ENCODE measurements around the gene DHX58. TPM values are rescaled to one million over a fixed set of nuclear protein-coding genes. Genes with fewer than 3 reads are reported as not detected.
"Not testable (repeated sequence)": the region's sequence is repeated elsewhere in the genome, so short reads cannot be mapped to it uniquely, and the experiment has no call there.

Gene DHX58
- 3.5 TPM in 2 replicates for total RNA-seq

DNA sequence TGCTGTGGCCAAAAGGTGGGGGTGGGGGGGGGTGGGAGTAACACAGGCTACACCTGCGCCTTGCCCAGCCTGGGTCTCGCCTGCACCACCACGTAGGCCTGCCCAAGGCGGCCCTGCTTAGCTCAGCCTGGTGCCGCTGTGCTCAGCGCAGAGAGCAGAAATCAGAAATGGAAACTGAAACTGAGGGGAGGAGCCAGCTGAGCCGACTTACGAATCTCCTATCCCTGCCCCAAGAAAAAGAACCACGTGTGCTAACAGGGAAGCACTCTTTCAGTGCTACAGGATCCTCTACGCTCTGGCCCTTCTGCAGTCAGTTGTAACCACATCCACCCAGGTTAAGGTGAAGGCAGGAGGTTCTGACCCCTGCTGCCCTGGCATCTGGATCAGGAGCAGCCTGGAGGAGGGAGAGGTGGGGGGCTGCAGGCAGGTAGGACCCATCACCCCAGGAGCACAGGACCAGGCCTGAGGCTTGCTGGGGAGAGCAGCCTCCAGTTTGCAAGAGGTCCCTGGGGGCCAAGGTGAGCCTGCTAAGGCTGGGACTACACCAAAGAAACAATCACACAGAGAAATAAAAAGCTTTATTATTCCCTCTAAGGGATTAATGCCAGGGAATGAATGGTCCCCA, at the start of gene DHX58:
DHX58 (minus strand) TSS at position 163 of the 625 bp plus-strand sequence. CDS start 822 bp downstream, outside the sequence.
- DNase-seq (ENCODE audit: low read depth in 2 of 2): peak in 1 of 2 donors; percentile 84

DNA sequence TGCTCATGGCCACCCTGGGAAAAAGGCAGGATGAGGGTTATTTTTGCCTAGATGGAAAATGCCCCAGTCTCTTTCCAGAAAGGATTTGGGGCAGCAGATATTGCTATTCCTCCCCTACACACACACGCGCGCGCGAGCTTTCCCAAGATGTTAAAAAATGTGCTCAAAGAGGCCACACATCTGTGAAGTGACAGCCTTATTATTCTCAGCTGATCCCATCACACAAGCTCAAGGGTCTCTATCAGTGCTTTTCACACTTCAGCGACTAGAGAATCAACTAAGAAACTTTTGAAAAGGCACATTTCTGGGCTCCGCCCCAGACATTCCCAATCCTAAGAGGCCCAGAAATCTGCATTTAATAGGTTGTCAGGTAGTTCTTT, 48.0 kb upstream of the DHX58 start:
- DNase-seq (ENCODE audit: low read depth in 2 of 2): no peak

DNA sequence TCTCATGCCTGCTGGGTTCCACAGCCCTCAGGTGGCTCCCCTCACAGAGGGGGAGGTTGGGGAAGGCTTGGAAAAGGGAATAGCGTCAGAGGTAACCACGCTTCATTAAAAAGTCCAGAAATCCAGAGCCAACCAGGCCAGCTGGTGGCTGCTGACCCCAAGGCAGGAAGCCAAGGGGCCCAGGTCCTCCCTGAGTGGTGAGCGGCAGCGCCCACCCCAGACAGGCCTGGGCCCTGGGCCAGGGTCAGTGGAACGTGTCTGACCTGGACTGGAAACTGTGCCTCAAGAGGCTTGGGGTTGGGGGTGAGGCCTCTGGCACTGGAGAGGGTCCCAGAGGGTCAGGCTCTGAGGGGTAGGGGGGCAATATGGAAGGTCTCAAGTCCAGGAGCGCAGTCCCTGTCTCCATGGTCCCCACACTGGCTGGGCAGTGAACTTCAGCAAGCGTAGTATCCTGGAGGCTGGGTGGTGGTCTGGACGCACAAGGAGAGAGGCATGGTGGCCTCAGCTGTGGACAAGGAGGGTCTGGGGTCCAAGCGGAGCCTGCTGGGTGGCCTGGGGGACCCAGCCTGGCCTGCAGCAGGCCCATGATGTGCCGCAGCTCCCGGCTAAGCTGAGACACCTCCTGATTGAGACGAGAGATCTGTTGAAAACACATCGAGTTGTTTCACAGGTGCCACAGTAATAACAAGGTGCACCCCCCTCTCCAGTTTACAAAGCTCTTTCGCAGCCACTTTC, 47.4 kb upstream of the DHX58 start:
- no peak for DNase-seq (ENCODE audit: low read depth in 2 of 2)

DNA sequence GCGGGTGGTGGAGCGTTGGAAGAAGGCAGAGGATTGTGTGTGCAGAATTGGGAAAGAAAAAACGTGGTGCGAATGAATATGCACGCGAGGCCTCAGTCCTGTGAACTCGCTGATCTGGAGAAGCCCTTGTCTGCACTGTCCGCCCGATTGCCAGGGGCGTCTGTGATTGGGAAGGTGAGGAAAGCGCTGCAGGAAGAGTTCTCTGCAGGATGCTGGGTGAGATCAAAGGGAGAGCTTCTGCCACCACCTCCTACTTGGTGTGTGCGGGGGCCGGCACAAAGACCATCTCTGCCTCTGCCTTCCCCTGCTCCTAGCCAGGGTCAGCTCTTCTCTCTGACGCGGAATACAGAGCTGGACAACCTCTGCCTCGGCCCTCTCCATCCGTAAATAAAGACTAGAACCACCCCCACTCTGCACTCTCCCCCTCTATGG, 43.1 kb upstream of the DHX58 start:
- no peak for DNase-seq (ENCODE audit: low read depth in 2 of 2)

DNA sequence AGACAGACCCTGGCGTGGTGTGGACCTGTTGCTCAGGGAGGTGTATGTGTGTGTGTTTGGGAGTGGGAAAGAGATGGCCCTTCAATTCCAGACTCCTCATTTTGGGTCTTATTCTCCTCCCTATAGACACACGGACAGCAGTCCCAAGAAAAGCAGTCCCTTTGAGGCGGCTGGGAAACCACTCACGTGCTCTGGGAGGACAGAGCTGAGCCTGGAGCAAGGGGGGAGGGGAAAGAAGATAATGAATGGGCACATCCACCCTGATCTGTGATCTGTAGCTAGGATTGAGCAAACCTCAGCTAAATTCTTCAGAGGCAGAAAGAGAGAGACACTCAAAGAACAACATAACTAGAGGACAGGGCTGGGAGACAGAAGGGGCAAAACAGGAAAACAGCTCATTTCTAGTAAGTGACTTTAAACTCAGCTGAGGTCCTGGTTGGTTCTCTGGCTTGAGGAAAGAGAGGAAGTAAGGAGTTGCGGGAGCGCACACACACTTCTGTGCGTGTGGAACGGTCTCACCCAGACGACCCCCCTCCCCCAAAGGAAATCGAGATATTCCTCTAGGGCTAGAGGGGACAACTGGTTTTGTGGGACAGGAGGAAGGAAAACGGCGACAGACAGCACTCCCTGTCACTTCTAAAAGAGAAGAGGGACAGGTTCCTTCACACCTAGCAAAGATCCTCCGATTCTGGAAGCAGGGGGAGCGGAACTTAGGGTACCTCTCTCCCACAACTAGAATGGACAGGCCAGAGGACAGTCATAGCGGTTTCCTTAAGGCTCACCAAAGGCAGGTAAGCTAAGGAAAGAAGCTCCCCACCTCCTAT, 41.6 kb upstream of the DHX58 start:
- peak in 1 of 2 donors; percentile 76 for DNase-seq (ENCODE audit: low read depth in 2 of 2)

DNA sequence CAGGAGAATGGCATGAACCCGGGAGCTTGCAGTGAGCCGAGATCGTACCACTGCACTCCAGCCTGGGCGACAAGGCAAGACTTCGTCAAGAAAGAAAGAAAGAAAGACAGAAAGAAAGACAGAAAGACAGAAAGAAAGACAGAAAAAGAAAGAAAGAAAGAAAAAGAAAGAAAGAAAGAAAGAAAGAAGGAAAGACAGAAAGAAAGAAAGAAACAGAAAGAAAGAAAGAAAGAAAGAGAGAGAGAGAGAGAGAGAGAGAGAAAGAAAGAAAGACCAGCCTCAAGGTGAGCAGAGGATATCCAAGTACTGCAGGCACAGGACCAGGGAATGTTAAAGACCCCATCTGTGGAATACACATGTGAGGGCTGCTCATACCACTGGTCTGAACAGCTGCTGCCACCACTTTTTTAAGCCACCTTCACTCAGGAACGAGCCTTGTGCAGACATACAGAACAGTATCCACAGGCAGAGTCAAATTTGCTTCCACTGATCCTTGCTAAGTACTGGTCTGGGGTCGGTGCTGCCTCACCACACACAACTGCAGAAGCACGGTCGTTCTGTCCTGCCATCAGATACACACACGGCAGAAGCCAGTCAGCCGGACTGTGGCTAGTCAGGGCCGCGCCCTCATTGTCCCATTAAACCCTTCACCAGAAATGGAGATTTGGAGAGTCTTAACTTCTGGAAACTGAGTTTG, 34.5 kb upstream of the DHX58 start:
- no peak for DNase-seq (ENCODE audit: low read depth in 2 of 2)

DNA sequence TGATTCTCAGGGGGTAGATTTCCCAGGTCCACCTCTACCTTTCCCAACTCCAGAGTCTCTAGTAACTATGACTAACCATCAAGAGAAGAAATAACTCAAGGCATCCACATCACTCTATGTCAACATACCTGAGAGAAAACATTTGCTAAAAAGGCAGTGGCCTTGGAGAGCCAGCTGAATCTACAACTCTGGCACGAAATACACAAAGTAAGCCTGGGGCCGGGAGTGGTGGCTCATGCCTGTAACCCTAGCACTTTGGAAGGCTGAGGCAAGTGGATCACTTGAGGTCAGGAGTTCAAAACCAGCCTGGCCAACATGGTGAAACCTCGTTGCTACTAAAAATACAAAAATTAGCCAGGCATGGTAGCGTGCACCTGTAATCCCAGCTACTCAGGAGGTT, 30.6 kb upstream of the DHX58 start:
- not testable (repeated sequence) for DNase-seq (ENCODE audit: low read depth in 2 of 2)

DNA sequence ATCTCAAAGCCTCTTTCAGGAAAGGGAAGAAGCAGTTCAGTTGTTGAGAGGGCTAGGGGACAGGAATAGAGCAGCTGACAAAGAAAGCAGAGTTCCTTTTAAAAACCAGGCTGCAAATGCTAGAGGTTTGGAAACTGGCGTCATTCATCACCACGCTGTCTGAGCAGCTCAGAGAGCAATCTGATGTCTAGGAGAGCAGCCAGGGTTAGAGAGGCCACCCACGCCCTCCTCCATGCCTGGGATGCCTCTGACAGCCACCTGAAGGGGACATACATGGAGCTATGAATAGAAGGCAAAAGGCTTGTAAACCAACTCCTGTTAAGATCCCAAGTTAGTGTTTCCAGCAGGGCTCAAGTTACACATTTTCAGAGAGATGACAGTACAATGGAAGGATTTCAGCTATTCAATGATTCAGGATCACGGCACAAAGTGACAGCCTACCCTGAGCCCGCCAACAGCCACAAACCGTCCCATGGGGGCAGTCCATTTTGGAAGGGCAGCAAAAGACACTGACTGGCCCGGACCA, 29.9 kb upstream of the DHX58 start:
- no peak for DNase-seq (ENCODE audit: low read depth in 2 of 2)

DNA sequence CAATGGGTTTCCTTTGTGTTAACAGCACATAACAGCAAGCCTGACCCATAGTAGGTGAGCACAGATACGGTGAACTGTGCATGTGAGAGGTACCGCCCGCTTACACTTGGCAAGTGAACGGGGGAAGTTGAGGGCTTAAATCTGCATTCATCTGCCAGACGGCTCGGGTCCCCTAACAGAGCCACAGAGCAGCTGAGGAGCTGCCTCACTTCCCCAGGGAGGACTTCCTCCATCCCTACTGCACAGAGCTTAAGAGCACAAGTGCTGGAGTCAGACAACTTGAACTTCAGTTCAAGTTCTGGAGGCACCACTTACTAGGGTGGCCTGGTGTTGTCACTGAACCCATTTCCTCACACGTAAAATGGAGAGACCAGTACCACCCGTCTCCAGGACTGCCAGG, 28.9 kb upstream of the DHX58 start:
- DNase-seq (ENCODE audit: low read depth in 2 of 2): no peak

DNA sequence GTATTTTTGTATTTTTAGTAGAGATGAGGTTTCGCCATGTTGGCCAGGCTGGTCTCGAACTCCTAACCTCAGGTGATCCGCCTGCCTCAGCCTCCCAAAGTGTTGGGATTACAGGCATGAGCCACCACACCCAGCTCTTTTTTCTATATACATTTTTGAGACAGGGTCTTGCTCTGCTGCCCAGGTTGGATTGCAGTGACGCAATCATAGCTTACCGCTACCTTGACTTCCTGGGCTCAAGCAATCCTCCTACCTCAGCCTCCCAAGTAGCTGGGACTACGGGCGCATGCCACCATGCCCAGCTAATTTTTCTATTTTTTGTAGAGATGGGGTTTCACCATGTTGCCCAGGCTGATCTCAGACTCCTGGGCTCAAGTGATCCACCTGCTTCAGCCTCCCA, 28.2 kb upstream of the DHX58 start:
- not testable (repeated sequence) for DNase-seq (ENCODE audit: low read depth in 2 of 2)

DNA sequence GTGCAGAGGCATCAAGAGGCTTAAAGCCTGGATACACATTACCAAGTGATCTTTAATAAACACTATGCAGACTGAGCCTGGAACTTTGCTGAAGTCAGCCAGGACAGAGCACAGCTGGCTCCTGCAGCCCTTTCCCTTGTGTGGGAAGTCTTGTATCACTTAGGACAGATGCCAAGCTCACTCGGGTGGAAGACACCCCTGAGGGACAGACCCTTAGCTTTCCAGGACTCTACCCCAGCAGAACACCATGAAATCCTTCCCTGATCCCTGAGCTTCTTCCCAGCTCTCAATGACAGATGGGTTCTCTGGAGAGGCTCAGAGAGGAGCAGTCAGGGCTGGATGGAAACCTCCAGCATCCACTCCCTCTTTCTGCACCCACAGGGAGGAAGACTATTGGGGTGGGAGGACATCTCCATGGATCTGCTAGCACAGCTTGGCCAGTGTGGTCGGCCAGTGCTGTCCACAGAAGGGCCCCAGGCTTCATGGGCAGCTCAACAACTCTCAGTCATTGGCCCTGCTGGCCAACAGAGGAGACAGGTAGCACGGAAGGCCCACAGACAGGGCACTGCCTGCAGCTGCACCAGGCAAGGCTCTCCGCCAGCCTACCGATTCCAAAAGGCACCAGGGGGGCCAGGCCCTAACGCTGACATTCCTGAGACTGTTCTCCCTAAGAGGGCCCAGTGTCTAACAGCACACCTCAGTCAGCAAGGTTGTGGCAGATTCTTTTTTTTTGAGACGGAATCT, 26.4 kb upstream of the DHX58 start:
- DNase-seq (ENCODE audit: low read depth in 2 of 2): no peak

DNA sequence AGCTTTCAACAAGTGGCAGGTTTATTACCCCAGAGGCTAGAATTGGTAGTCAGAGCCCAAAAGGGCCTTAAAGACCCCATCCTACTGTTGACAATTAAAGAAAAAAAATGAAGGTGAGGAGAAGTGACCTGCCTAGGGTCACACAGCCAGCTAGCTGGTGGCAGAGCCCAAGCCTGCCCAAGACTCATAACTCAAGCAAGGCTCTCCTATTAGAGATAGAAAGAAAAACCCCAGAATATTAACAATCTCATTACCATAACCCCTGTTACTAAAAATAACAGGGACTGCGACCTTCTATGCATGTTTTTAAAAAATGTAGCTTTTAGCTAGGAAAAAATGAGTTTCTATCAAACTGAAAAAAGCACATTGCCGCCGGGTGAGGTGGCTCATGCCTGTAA, 24.1 kb upstream of the DHX58 start:
- DNase-seq (ENCODE audit: low read depth in 2 of 2): no peak

DNA sequence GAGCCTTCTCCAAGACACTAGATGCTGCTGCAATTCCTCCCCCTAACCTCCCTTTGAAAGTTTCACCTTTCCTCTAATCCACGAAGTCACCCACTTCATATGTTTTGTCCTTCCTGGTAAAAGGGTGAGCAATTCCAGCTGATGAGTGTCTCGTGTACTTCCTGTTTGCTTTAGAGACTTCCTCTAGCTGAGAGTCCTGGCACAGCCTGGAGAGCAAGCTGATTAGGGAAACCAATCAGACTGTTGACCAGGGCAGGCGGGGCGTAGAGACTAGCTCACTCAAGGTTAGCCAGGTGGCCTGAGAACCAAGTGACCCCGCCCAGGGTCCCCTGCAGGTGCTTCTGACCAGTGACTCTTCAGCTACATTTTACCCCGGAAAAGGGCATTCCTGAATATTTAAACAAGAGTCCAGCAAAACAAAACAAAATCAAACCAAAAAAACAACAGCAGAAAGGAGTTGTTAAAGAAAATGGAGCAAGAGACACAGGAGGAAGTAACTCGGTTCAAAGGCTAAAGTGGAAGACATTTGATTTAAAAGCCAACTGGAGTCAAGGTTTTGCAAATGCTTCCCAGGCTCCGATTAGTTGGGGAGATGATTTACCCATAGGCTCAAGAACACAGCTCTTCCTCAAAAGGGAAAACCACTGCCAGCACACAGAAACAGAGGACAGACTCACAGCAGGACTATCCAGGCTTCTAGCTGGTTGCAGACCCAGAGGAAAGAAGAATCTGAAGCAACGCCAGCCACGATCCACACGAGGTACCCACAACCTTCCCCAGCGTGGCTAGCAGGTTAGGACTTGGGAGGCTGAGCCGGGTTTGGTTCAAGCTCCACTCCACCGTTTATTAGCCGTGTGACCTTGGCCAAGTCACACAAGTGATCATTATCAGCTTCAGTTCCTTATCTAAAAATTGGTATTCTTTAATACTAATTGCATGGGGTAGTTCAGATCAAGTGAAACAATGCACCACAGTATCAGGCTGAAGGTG, 23.4 kb upstream of the DHX58 start:
- peak; percentile 86 to 95 for DNase-seq (ENCODE audit: low read depth in 2 of 2)

DNA sequence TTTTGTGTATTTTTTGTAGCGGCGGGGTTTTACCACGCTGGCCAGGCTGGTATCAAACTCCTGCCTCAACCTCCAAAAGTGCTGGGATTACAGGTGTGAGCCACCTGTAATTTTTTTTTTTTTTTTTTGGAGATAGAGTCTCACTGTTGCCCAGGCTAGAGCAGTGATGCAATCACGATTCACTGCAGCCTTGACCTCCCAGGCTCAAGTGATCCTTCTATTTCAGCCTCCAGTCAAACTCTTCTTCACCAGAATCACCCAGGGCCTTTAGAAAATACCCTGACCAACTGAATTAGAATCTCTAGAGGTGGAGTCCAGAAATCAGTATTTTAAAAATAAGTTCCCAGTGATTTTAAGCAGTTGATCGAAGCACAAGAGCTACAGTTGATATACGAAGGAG, 22.6 kb upstream of the DHX58 start:
- no peak for DNase-seq (ENCODE audit: low read depth in 2 of 2)

DNA sequence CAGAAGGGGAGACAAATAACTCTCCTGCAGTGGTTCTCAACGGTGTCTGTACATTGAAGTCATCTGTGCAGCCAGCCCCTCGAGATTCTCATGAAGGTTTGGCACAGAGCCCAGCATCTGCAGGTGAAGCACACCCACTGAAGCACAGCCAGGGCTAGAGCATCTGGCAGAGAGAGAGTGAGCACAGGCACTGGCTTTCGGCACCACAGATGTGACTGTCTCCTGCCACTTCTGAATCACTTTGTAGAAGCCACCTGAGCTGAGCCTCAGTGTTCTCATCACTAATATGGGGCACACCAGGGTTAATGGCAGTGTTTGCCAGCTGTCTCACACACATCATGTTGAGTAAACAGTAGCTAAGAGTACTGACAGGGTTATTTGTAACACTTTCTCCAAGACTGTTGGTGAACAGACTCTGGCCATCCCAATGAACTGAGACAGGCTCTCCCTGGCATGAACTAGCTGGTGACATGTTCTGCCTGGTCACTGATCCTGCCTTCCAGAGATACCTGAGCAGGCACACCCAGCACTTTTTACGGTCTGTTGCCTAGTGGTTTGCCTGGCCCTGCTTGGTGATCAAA, 21.0 kb upstream of the DHX58 start:
- DNase-seq (ENCODE audit: low read depth in 2 of 2): no peak

DNA sequence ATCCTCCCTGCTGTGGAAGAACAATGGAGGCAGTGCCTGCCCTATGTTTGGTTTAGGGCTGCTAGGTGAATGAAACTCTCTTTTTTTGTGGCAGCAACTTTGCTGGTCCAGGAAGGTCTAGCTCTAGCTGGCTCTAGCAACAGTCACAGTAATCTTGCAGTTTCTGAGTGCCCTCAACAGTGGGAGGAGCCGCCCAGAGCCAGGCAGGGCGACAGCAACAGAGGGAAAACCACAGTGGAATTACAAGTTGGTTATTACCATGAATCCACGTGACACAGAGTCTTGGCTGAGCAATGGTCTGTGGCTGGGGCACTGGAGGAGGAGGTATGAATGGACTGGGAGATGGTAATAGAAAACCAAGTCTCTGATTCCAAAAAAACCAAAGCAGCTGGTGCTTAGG, 20.4 kb upstream of the DHX58 start:
- peak in 1 of 2 donors; percentile 50 for DNase-seq (ENCODE audit: low read depth in 2 of 2)

DNA sequence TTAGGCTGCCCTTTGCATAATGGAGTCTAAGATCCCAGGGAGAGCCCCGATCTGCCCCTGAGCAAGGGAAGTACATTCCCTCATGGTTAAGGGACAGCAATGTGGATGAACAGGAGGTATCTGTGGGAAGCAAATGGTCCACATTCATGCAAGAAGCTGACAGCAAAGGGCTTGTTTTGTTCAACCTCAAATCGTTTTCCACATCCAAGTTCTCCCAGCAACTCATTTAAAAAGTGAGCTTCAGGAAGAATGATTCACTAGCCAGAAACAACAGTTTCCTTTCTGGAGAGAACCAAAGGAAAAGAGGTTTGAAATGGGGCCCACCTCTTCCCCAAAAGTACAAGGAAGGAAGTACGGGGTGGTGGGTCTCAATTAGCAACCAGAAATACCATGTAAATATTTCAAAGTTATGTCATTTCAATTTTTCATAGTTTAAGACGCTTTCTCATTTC, 19.5 kb upstream of the DHX58 start:
- DNase-seq (ENCODE audit: low read depth in 2 of 2): peak; percentile 35 to 82

DNA sequence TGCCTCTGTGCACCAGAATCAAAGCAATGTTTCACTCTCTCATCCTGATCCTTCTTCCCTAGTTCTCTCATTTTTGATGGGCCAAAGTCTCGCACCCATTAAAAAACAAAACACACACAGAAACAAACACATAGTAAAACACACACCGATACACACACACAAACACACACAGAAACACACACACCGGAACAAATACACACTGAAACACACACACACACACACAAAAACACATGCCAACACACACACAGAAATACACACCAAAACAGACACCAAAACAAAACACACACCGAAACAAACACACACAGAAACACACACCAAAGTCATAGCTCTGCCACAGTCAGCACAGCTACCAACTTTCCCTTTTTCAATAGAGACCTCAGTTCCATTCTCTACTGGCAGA, 18.7 kb upstream of the DHX58 start:
- no peak for DNase-seq (ENCODE audit: low read depth in 2 of 2)

DNA sequence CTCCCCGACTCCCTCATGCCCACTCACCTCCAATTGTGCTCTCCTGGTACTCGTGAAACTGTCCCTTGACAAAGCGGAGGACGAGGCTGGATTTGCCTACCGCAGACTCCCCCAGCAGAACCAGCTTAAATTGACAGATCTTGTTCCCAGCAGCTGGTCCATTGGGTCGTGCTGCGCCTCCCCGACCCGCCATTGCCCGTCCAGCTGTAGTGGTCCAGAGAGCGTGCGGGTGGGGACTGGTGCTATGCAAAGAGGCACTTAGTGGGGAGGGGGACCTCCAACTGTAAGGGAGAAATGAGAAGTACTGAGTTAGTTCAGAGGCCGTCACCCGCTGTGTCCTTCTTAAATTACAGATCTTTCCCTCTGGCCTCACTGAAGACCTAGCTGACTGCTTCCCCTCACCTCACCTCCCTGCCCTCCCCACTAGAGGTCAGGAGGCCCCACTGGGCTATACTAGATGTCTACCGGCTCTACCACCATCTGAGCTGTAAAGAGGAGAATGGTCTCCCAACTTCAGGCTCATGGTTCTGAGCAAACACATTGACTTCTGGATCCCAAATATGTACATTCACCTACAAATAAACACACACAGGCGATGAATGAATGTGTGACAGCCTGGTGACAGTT, 17.9 kb upstream of the DHX58 start:
- DNase-seq (ENCODE audit: low read depth in 2 of 2): no peak
